WTC11 (cell line): Measurements from ENCODE around the gene GPATCH1. TPM values are rescaled to one million over a fixed set of nuclear protein-coding genes. Genes with fewer than 3 reads are reported as not detected.
"Not testable (repeated sequence)": the region's sequence is repeated elsewhere in the genome, so short reads cannot be mapped to it uniquely, and the experiment has no call there.

Source experiments
- ATAC-seq: fragments of 200-7000 bp; cut with Tn5 transposase; 2 replicates; pipeline ENCODE4 v1.10.0; 2021; ENCODE audit warnings: mild to moderate bottlenecking, moderate library complexity
- CTCF ChIA-PET: fragments of 300-600 bp; sonication (Branson Sonifier 250); formaldehyde crosslinking; loops from one replicate; lab custom pipeline; 2021; ENCODE audit warnings: antibody characterized with exemption; lab: Charles Lee
- POLR2A ChIA-PET: fragments of 350-600 bp; sonication (Branson Sonifier 250); formaldehyde crosslinking; loops from one replicate; lab custom pipeline; 2021; ENCODE audit warnings: antibody characterized with exemption; lab: Charles Lee
- DNase-seq: peaks from one replicate; pipeline ENCODE4 v3.0.0; 2021; ENCODE audit warnings: low spot score
- H3K27ac Mint-ChIP-seq: 2 replicates; pipeline ENCODE4 v1.8.0; 2021; ENCODE audit warnings: mixed read lengths
- H3K27me3 Mint-ChIP-seq: 2 replicates; pipeline ENCODE4 v1.8.0; 2021; ENCODE audit warnings: low read depth, mild to moderate bottlenecking, moderate library complexity, mixed read lengths
- H3K36me3 Mint-ChIP-seq: 2 replicates; pipeline ENCODE4 v1.8.0; 2021; ENCODE audit warnings: mixed read lengths
- H3K4me1 Mint-ChIP-seq: 2 replicates; pipeline ENCODE4 v1.8.0; 2022; ENCODE audit warnings: mixed read lengths
- H3K4me3 Mint-ChIP-seq: 2 replicates; pipeline ENCODE4 v1.8.0; 2021; ENCODE audit warnings: mild to moderate bottlenecking, moderate library complexity, mixed read lengths
- H3K9me3 Mint-ChIP-seq: 2 replicates; pipeline ENCODE4 v1.8.0; 2021; ENCODE audit warnings: mixed read lengths
- AR ChIP-seq: fragments of 250-450 bp; sonication (Bioruptor Pico); IDR thresholded peaks from 2 replicates; pipeline ENCODE4 v1.9.0; 2021; ENCODE audit warnings: mild to moderate bottlenecking
- ATF1 ChIP-seq: sonication (generic); formaldehyde crosslinking; IDR thresholded peaks from 2 replicates; pipeline ENCODE4 v1.8.1; 2023; ENCODE audit warnings: mild to moderate bottlenecking, moderate library complexity, missing genetic modification reagents
- ATF6 ChIP-seq: sonication (generic); formaldehyde crosslinking; IDR thresholded peaks from 2 replicates; pipeline ENCODE4 v1.8.1; 2023; ENCODE audit warnings: mild to moderate bottlenecking, missing genetic modification reagents
- CDX4 ChIP-seq: fragments of 250-450 bp; sonication (Bioruptor Pico); IDR thresholded peaks from 2 replicates; pipeline ENCODE4 v1.9.0; 2021; ENCODE audit warnings: moderate library complexity, mild to moderate bottlenecking, inconsistent platforms, borderline replicate concordance
- CREB1 ChIP-seq: sonication (generic); formaldehyde crosslinking; IDR thresholded peaks from 2 replicates; pipeline ENCODE4 v1.8.0; 2023; ENCODE audit warnings: mild to moderate bottlenecking, missing genetic modification reagents
- E2F4 ChIP-seq: sonication (generic); formaldehyde crosslinking; IDR thresholded peaks from 2 replicates; pipeline ENCODE4 v1.8.1; 2022; ENCODE audit warnings: low read depth, mild to moderate bottlenecking, moderate library complexity, missing genetic modification reagents, borderline replicate concordance
- GABPB1 ChIP-seq: sonication (generic); formaldehyde crosslinking; IDR thresholded peaks from 2 replicates; pipeline ENCODE4 v1.8.1; 2023; ENCODE audit warnings: mild to moderate bottlenecking, missing genetic modification reagents
- GRHL2 ChIP-seq: fragments of 250-450 bp; sonication (Bioruptor Pico); IDR thresholded peaks from 2 replicates; pipeline ENCODE4 v1.8.0; 2022; ENCODE audit warnings: mild to moderate bottlenecking, moderate library complexity; ENCODE audit not compliant: insufficient replicate concordance, severe bottlenecking
- JUN ChIP-seq: sonication (generic); formaldehyde crosslinking; IDR thresholded peaks from 2 replicates; pipeline ENCODE4 v1.8.0; 2023; ENCODE audit warnings: mild to moderate bottlenecking, missing genetic modification reagents
- NFATC4 ChIP-seq: fragments of 250-450 bp; sonication (Bioruptor Pico); IDR thresholded peaks from 2 replicates; pipeline ENCODE4 v1.9.0; 2021; ENCODE audit warnings: mild to moderate bottlenecking
- RELA ChIP-seq: sonication (generic); formaldehyde crosslinking; IDR thresholded peaks from 2 replicates; pipeline ENCODE4 v1.8.1; 2022; ENCODE audit warnings: missing genetic modification reagents, mild to moderate bottlenecking, borderline replicate concordance
- SOX15 ChIP-seq: fragments of 250-450 bp; sonication (Bioruptor Pico); IDR thresholded peaks from 2 replicates; pipeline ENCODE4 v1.9.0; 2021; ENCODE audit warnings: mild to moderate bottlenecking
- TEAD1 ChIP-seq: sonication (generic); formaldehyde crosslinking; IDR thresholded peaks from 2 replicates; pipeline ENCODE4 v1.8.0; 2022; ENCODE audit warnings: mild to moderate bottlenecking, missing genetic modification reagents
- ZNF425 ChIP-seq: fragments of 250-450 bp; sonication (Bioruptor Pico); conservative IDR thresholded peaks from 2 replicates; pipeline ENCODE4 v1.9.0; 2021; ENCODE audit warnings: mild to moderate bottlenecking
- ZSCAN18 ChIP-seq: fragments of 250-450 bp; sonication (Bioruptor Pico); IDR thresholded peaks from 2 replicates; pipeline ENCODE4 v2.1.2; 2022; ENCODE audit warnings: mild to moderate bottlenecking, moderate library complexity
- total RNA-seq: library from RNA; stranded (reverse); gene quantifications from 3 replicates; pipeline ENCODE4 v1.2.3, GENCODE V29; 2021

Gene GPATCH1
- total RNA-seq, 1 experiment from 2014 or later, result 10.7 TPM

GRCh38 chr19:33039815-33040214 is 41.2 kb upstream of the GPATCH1 start:
- Mint-ChIP-seq H3K36me3 (peaks cover 27% of the 10 kb centered on the region), H3K9me3 (peaks cover 8% of the 10 kb centered on the region), H3K4me3 (no peak overlapping the region), H3K4me1 (peaks cover 12% of the 10 kb centered on the region), H3K27me3 (no peaks in the 10 kb centered on the region), H3K27ac (peak overlapping the region; percentile 1; the same call in 1 of the 2 replicates)
- DNase-seq, result no peak
- CTCF ChIA-PET, result interaction anchor here (0.6 to 0.7 kb wide), 2 partner anchors 43 to 323 kb away, joined by 3 to 4 read pairs; no protein-coding TSS in a partner anchor
- POLR2A ChIA-PET, result no interaction called here
- no peak for TF ChIP-seq ZSCAN18 (CRISPR knock-in tag)
- no peak for TF ChIP-seq CREB1 (CRISPR knock-in tag)
- no peak for TF ChIP-seq AR (CRISPR knock-in tag)
- no peak for TF ChIP-seq ATF6
- no peak for TF ChIP-seq JUN (CRISPR knock-in tag)
- no peak for TF ChIP-seq E2F4 (CRISPR knock-in tag)
- no peak for TF ChIP-seq CDX4 (CRISPR knock-in tag)
- no peak for TF ChIP-seq GRHL2 (CRISPR knock-in tag)
- TF ChIP-seq SOX15 (CRISPR knock-in tag), result no peak
- no peak for TF ChIP-seq NFATC4 (CRISPR knock-in tag)
- no peak for TF ChIP-seq ZNF425
- TF ChIP-seq ATF1 (CRISPR knock-in tag), result no peak
- TF ChIP-seq, all 79 proteins: peak for 0
- ATAC-seq, result no peak

GRCh38 chr19:33040994-33041827 is 39.8 kb upstream of the GPATCH1 start:
- ChIA-PET POLR2A (interaction anchor here (1.0 kb wide), 1 partner anchor 11 kb away, joined by 6 read pairs; no protein-coding TSS in a partner anchor), CTCF (interaction anchor here (1.6 kb wide), 1 partner anchor 19 kb away, joined by 5 read pairs; no protein-coding TSS in a partner anchor)
- no peaks in the 10 kb centered on the region for H3K27me3 Mint-ChIP-seq
- H3K4me3 Mint-ChIP-seq, result no peak overlapping the region
- peaks cover 8% of the 10 kb centered on the region for H3K9me3 Mint-ChIP-seq
- DNase-seq (no peak), ATAC-seq (no peak)
- H3K27ac Mint-ChIP-seq, result peak overlapping the region; percentile 73
- H3K36me3 Mint-ChIP-seq, result peaks cover 21% of the 10 kb centered on the region
- TF ChIP-seq RELA (CRISPR knock-in tag), result no peak
- peak; percentile 80 for TF ChIP-seq GABPB1 (CRISPR knock-in tag)
- TF ChIP-seq TEAD1 (CRISPR knock-in tag), result no peak
- peaks cover 12% of the 10 kb centered on the region for H3K4me1 Mint-ChIP-seq

GRCh38 chr19:33041828-33042160 is 39.2 kb upstream of the GPATCH1 start:
- ChIA-PET POLR2A (interaction anchor here (1.0 kb wide), 1 partner anchor 10 kb away, joined by 6 read pairs; no protein-coding TSS in a partner anchor), CTCF (interaction anchor here (1.6 kb wide), 1 partner anchor 19 kb away, joined by 5 read pairs; no protein-coding TSS in a partner anchor)

More at GRCh38 chr19:33041828-33042160, 39.2 kb upstream of the GPATCH1 start:
- peak overlapping the region; percentile 73 for H3K27ac Mint-ChIP-seq
- H3K4me3 Mint-ChIP-seq, H3K27me3 Mint-ChIP-seq, ATAC-seq, DNase-seq, H3K9me3 Mint-ChIP-seq: not testable (repeated sequence)
- peaks cover 12% of the 10 kb centered on the region for H3K4me1 Mint-ChIP-seq
- peaks cover 20% of the 10 kb centered on the region for H3K36me3 Mint-ChIP-seq
